Erythroblast (primary cell): ENCODE data around the gene SORT1.

ENCODE experiments used
- GATA1 ChIP-seq: IDR thresholded peaks from 2 replicates; pipeline ENCODE4 v1.6.1; 2011; ENCODE audit warnings: low read depth, mild to moderate bottlenecking, control low read depth, low read length, moderate library complexity
- POLR2A ChIP-seq: IDR thresholded peaks from 2 replicates; pipeline ENCODE4 v1.6.1; 2011; ENCODE audit warnings: mild to moderate bottlenecking, low read length

GRCh38 chr1:109306832-109307273 lies 90.9 kb downstream of the SORT1 start, which contains the start of gene MYBPHL:
- TF ChIP-seq POLR2A (no peak), GATA1 (no peak)
